Thyroid gland (tissue), 4 donors: ENCODE measurements around the gene USP36.

Source experiments
- POLR2A ChIP-seq, 2 donors: fragments of 450-650 bp; IDR thresholded peaks; one replicate each; pipeline ENCODE4 v1.6.1; 2017; ENCODE audit warnings: antibody characterized with exemption in 2 of 2, mild to moderate bottlenecking in 2 of 2, moderate library complexity in 1 of 2
- TF ChIP-seq, protein P1 (sequence below), 6 experiments: fragments of 200-600 bp in 3 of 6; fragments of 450-650 bp in 3 of 6; sonication (generic) in 3 of 6; IDR thresholded peaks; one replicate each; pipeline ENCODE4 v1.5.1; 2016 to 2019; ENCODE audit warnings: antibody characterized with exemption in 6 of 6, mild to moderate bottlenecking in 2 of 6, inconsistent platforms in 1 of 6, moderate library complexity in 1 of 6

DNA sequence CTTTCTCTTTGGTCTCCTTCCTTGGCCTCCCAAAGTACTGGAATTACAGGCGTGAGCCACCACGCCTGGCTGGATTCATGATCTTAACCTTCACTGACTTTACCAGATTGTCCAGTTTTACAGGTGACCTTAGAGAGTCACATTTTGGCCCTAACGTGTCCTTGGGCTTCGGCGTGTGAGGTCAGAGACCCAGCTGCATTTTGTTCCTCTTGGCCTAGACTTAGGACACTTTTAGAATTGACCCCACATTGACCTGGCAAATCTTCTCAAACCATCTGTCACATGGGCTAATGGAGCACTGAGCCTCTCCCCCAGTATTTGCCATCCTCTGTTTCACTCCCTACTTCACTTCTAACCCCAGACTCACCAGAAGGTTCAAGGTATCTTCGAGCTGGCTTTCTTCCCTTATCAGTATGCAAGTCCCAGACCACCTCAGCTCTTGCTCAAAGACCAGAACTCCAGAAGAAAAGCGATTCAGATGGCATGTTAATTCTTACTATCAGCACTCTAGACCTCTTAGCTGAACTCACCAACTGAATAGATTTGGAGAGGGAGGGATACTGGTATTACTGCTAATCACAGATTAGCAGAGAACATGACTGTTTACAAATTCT lies 56.8 kb downstream of the USP36 start:
- no peak for TF ChIP-seq POLR2A (IDR thresholded peaks at IDR 0.05)
- TF ChIP-seq, protein P1, sequence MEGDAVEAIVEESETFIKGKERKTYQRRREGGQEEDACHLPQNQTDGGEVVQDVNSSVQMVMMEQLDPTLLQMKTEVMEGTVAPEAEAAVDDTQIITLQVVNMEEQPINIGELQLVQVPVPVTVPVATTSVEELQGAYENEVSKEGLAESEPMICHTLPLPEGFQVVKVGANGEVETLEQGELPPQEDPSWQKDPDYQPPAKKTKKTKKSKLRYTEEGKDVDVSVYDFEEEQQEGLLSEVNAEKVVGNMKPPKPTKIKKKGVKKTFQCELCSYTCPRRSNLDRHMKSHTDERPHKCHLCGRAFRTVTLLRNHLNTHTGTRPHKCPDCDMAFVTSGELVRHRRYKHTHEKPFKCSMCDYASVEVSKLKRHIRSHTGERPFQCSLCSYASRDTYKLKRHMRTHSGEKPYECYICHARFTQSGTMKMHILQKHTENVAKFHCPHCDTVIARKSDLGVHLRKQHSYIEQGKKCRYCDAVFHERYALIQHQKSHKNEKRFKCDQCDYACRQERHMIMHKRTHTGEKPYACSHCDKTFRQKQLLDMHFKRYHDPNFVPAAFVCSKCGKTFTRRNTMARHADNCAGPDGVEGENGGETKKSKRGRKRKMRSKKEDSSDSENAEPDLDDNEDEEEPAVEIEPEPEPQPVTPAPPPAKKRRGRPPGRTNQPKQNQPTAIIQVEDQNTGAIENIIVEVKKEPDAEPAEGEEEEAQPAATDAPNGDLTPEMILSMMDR (IDR thresholded peaks at IDR 0.05): no peak
